ENCODE results near the gene NFIB.

The NFIB gene

GRCh38 chr9:14218253-14218652, 95.7 kb downstream of the NFIB start:
- no peak for DNase-seq

- DNase-seq, result no peak
Measured at GRCh38 chr9:14216612-14217194, 97.2 kb downstream of the NFIB start.

DNA sequence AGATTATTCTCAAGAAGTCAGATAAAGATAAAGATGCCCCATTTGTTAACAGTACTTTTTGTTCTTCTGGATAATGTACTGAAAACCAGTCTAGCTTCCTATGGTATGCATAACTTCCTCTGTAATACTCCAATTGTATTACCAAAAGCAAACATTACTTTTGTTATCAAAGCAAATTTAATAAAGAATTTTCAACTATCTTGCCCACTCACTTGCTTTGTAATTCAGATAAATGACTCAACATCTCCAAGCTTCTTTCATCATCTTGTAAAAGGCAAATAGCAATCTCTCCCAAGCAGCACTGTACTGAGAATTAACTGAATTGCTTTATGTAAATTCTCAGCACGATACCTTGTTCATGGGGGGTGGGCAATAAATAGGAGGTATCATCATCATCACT, 98.3 kb downstream of the NFIB start:
- no peak for DNase-seq

DNA sequence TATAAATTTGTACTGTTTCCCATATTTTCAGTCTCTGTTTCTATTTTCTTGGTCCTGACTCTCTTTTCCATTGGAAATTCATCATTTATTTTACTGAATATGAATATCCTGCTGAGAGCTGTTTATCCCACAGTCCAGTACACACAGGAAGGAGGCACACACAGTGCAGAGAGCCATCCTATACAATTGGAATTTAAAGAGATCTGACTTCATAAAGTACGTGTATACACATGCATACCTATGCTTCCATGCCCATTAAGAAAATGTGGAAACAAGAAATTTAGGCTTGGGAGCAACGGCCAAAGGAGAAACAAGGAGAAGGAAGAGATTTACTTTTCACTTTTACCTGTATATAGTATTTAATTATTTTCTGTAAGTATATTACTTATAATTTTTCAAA, 99.2 kb downstream of the NFIB start:
- DNase-seq, result no peak

GRCh38 chr9:14214065-14214684, 99.8 kb downstream of the NFIB start:
- no peak for DNase-seq

- no peak for DNase-seq
Measured at GRCh38 chr9:14213504-14213903, 100.4 kb downstream of the NFIB start.

DNA sequence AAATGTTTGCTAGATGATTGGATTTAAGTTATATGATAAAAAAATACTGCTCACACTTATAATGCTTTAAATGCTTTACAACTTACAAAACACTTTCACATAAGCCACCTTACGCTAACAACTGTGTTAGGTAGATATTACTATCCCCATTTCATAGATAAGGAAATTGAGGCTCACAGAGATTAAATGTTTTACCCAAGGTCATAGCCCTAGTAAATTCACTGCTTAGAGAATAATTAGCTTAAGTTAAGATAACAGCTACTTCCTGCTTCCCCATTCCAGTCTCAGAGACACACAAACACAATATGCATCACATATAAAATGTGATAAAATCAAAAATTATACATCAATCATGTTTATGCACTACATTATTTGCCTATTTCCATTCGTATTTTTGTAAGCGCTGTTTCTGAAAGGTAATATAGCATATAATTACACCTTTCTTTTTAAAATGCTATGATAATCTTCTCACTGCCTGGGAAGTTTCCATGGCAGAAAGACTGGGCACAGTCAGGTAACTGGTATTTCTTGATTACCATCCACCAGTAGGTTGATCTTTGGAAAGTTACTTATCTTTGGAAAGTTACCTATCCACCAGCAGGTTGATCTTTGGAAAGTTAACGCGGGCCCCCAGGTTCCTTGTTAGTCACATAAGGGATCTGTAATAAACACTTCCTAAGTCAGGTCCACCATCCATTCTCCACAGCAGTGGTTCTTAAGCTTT, 101.1 kb downstream of the NFIB start:
- no peak for DNase-seq

DNA sequence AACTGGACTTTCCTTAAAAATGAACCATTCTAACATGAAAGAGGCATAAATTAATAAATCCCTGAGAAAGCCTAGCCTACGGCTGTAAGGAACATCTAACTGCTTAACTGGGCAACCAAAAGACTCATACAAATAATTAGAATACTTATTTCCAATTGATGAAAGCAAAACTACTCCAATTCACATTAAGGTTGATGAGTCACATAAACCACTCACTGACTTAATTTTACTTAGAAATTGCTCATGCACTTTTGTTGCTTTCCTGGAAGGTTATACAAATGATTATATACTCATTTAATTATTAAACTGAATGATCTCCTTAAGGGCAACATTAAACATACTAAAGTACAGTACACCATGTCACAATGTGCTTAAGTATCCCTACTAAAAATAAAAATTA, 101.9 kb downstream of the NFIB start:
- DNase-seq, result no peak

GRCh38 chr9:14211564-14211963, 102.4 kb downstream of the NFIB start:
- no peak for DNase-seq

DNA sequence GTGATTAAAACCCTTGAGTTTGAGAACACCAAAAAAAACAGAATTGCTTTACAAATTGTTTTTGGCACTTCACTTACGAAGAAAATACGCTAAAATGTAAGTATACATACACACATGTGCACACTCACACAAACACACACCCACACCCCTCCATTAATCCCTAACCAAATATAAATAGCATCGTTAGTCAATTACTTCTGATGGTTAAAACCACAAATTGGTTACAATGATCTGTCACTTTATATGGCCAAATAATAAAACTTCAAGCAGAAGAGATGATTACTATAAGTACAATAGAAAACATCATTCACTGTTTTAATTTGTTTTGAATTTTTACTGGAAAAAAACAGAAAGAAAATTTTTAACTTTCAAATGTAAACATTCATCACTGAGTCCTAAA, 103.5 kb downstream of the NFIB start:
- no peak for DNase-seq

DNA sequence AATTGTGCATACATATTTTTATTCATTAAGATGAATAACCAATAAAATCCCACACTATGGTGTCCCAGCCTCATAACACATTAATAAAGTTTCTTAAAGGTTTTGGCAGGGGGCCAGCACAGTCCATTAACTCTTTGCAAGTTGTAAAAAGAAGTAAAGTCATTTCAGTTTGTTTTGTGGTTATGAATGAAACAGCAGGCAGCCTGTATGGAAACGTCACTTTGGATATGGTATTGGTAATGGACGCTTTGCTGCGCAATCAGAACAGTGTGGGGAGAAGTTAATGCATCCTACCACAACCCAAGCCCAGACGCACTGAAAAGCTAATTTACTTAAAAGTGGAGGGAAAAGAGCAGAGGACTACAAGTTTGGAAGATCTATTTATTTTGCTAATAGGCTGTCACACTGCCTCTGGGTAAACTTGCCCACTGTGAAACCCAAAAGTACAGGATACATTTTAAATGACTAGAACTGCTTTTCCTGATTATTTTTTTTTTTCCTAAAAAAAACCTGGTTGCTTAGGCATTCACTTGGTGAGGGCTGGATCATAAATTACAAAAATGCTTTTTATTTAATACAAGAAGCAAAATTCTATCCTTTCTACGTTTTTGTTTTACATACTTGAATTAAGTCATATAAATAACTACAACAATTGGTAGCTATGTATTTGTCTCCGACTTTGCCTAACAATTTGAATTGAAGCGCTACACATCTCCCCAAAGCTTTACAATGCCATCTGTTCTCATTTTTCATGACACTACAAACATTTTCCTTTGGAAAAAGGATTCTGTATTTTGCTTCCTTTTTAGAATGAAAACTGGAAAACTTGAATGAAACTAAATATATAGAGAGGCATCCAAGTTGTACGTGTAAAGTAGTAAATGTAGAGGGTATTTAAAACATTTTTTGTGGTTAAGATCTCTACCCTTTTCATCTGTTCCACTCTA, 104.3 kb downstream of the NFIB start:
- no peak for DNase-seq

GRCh38 chr9:14207352-14207995, 106.5 kb downstream of the NFIB start:
- DNase-seq, result no peak

DNA sequence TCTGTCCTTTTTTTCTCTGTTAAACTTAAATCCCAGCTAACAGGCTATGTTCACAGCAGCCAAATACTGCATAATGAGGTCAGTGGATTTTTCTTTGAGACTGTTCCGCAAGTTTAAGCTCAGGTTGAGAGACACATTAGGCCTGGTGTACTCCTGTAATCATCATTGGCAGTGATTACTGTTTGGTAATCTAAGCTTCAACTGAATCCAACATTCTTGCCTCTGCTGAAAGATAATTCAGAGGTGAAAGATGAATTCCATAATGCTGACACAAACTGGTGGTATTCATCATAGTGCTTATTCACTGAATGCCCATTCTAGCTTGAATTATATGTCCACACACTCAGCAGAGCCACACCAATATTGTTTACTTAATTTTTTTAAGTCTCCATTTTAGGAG, 108.5 kb downstream of the NFIB start:
- no peak for DNase-seq

- DNase-seq, result peak in 50 of 58 donors; percentile 7 to 75 (median 44)
Measured at GRCh38 chr9:14203356-14204056, 110.4 kb downstream of the NFIB start.

DNA sequence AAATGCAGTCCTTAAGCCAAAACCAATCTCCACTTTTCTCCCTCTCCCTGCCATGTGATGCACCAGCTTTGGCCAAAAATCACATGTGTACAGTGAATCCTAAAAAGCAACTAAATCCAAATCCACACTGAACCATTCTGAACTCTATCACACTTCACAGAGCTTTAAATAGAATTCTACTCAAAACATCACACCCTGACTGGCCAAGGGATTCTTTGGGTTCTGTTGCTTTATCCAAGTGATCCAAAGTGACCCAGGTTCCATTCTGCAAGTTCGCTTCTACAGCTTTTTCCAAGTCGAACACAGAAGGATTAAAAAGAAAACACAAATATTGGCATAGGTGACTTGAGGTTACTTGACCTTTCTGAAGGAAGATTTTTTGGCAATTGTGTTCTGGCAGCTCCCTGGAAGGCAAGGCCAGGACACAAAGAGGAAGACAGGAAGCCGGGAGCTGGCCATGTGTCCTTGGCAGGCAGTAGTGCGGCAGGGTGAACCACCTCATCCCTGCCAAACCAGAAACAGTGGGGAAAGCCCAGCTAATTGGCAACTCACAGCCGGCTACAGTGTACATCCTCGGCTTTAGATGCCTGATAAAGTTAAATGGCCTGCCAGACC, 115.0 kb downstream of the NFIB start:
- DNase-seq, result peak in 45 of 58 donors; percentile 6 to 74 (median 39)

GRCh38 chr9:14198047-14198840, 115.7 kb downstream of the NFIB start:
- DNase-seq, result no peak

DNA sequence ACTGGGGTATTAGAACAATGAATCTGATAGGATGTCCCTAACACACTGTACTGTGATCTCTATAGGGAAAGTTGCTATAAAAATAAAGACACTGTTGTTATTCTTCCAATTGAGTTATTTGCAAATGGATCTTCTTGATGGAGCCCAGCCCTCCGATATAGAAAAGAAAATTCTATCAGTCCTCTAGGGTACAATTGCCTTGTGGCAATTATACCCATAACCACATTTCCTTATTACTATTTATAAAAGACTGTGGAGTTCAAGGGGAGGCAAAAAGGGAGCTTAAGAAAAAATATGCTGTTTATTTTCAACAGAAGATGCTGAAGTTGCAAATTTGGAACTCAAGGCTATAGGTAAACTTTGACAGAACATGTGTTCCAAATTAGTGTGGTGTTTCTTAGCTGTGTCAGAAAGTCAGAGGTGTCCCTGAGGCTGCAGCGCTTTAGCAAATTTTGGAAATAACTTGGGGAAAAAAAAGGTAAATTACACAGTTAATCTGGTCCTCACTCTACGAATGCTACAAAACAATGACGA, 116.5 kb downstream of the NFIB start:
- no peak for DNase-seq

GRCh38 chr9:14193328-14193990, 120.5 kb downstream of the NFIB start:
- no peak for DNase-seq

Measured in anterior cingulate cortex (tissue), 58 donors.